Measurements from ENCODE around the gene SCRN1.

The SCRN1 gene

GRCh38 chr7:29946428-29947186 is 43.0 kb downstream of the SCRN1 start:
- TF ChIP-seq GATA2 (IDR thresholded peaks at IDR 0.05; ENCODE audit: low read depth, low read length) = no peak
- no peak for TF ChIP-seq GATA3 (IDR thresholded peaks at IDR 0.05; ENCODE audit: low read depth, low read length)

DNA sequence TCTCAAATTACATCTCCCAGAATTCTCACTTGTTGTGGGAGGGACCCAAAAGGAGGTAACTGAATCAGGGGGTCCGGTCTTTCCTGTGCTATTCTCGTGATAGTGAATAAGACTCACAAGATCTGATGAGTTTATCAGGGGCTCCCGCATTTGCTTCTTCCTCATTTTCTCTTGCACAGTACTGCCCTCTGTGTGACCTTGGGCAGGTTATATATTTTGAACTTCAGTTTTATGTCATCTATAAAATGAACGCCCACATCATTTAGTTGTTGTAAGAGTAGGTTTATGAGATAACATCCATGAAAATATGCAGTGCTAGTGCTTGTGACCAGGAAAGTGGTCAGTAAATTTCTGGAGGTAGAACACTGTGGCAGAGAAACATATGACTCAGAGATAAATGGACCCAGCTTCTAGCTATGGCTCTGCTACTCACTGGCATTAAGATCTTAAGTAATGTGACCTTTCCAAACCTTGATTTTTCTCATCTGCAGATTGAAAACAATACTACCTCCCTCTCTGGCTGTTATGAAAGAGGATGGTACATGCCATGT is 44.3 kb downstream of the SCRN1 start:
- TF ChIP-seq GATA3 (IDR thresholded peaks at IDR 0.05; ENCODE audit: low read depth, low read length) (no peak), GATA2 (IDR thresholded peaks at IDR 0.05; ENCODE audit: low read depth, low read length) (no peak)

DNA sequence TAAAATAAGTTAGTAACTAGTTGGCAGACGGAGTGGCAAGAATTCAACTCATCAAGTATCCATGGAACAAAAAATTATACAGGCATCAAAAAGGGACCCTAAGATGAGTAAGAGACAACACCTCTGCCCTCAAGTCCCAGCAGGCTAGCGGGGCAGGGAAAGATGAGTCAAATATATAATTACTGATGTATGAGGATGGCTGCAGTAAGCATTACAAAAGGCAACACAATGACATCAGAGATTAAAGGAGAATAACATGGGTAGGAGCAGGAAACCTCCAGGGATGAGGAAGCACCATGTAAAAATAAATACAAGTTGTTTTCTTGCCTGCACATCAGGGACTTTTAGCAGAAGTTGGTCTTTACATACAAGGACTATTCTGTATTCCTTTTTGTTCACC is 49.4 kb downstream of the SCRN1 start:
- TF ChIP-seq GATA3 (IDR thresholded peaks at IDR 0.05; ENCODE audit: low read depth, low read length) (no peak), GATA2 (IDR thresholded peaks at IDR 0.05; ENCODE audit: low read depth, low read length) (no peak)

- TF ChIP-seq GATA2 (IDR thresholded peaks at IDR 0.05; ENCODE audit: low read depth, low read length) = no peak
- no peak for TF ChIP-seq GATA3 (IDR thresholded peaks at IDR 0.05; ENCODE audit: low read depth, low read length)
Observed at GRCh38 chr7:29937132-29937531, 52.5 kb downstream of the SCRN1 start.

DNA sequence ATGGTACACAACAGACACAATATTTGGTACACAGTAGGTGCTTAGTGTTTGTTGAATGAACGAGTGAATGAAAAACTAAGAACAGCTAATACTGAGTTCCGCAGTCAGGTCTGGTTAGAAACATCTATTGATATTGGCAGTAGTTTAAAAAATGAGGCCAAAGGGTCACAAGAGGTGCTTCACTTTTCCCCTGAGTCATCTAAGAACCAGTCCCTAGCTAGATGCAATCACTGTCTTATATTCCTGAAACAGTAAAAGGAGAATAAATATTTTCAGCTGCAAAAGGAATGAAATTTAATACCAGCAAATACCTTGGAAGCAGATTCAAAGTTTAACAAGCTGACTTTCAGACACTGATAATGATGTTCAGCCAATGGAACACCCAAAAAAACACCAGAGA is 54.5 kb downstream of the SCRN1 start:
- TF ChIP-seq GATA2 (IDR thresholded peaks at IDR 0.05; ENCODE audit: low read depth, low read length) = no peak
- TF ChIP-seq GATA3 (IDR thresholded peaks at IDR 0.05; ENCODE audit: low read depth, low read length) = no peak

- TF ChIP-seq GATA3 (IDR thresholded peaks at IDR 0.05; ENCODE audit: low read depth, low read length) (no peak), GATA2 (IDR thresholded peaks at IDR 0.05; ENCODE audit: low read depth, low read length) (no peak)
Observed at GRCh38 chr7:29929018-29929807, 60.4 kb downstream of the SCRN1 start.

GRCh38 chr7:29926741-29927140 is 62.9 kb downstream of the SCRN1 start:
- TF ChIP-seq GATA2 (IDR thresholded peaks at IDR 0.05; ENCODE audit: low read depth, low read length) = no peak
- TF ChIP-seq GATA3 (IDR thresholded peaks at IDR 0.05; ENCODE audit: low read depth, low read length) = no peak

- TF ChIP-seq GATA2 (IDR thresholded peaks at IDR 0.05; ENCODE audit: low read depth, low read length) (no peak), GATA3 (IDR thresholded peaks at IDR 0.05; ENCODE audit: low read depth, low read length) (no peak)
Observed at GRCh38 chr7:29926216-29926615, 63.4 kb downstream of the SCRN1 start.

- no peak for TF ChIP-seq GATA2 (IDR thresholded peaks at IDR 0.05; ENCODE audit: low read depth, low read length)
- TF ChIP-seq GATA3 (IDR thresholded peaks at IDR 0.05; ENCODE audit: low read depth, low read length) = no peak
Observed at GRCh38 chr7:29924684-29925083, 64.9 kb downstream of the SCRN1 start.

DNA sequence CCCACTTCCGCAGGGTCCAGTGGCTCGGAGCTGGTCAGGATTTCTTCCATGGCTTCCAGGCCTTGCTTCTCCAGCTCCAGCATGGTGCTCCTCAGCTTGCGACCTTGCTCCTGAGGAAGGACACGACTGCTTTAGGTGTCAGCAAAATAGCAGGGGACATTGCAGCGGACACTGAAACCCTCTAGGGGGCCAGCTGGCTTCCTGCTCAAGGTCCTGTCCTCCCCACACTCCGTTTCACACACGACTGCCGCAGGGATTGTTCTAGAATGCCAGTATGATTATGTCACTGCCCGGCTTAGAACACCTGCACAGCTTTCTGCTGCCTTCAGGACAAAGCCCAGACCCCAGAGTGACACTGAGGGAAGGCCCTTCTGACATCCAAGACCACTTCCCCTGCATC is 65.6 kb downstream of the SCRN1 start:
- TF ChIP-seq GATA2 (IDR thresholded peaks at IDR 0.05; ENCODE audit: low read depth, low read length) (no peak), GATA3 (IDR thresholded peaks at IDR 0.05; ENCODE audit: low read depth, low read length) (no peak)

DNA sequence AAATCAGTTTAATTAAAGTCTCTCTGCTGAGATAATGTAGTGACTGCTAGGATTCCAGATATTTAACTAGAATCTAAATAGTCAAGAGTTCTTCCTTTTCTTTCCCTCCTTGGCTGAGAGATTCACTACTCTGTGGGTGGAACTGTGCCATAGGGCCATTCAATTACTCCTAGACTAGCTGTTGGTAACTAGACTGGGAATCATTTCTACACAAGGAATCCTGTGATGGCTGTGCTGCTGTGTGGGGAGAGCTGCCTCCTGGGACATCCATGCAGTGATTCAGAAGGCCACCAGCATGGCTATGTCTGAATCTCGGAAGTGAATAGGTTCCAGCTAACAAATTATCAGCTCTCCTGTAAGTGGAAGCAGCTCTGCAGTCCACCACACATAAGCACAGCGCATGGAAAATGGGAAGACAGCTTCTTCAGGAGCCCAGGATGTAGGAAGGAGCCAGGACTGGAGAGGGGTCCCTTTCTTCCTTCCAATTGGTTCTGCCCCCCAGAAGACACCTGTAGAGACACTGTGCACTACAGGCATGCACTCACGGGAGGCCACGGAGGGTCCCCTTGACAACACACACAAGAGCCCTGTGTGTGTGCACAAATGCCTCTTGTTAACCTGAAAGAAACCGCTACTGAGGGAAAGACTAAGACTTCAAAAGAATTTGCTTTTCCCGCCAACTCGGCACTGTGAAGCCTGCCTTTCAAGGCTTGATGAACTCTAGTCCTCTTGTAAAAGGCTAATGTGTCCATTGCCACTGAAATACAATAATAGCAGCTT is 66.5 kb downstream of the SCRN1 start:
- no peak for TF ChIP-seq GATA2 (IDR thresholded peaks at IDR 0.05; ENCODE audit: low read depth, low read length)
- TF ChIP-seq GATA3 (IDR thresholded peaks at IDR 0.05; ENCODE audit: low read depth, low read length) = no peak

- no peak for TF ChIP-seq GATA3 (IDR thresholded peaks at IDR 0.05; ENCODE audit: low read depth, low read length)
- TF ChIP-seq GATA2 (IDR thresholded peaks at IDR 0.05; ENCODE audit: low read depth, low read length) = no peak
Observed at GRCh38 chr7:29921404-29922010, 68.1 kb downstream of the SCRN1 start.

- TF ChIP-seq GATA3 (IDR thresholded peaks at IDR 0.05; ENCODE audit: low read depth, low read length) = no peak
- no peak for TF ChIP-seq GATA2 (IDR thresholded peaks at IDR 0.05; ENCODE audit: low read depth, low read length)
Observed at GRCh38 chr7:29920491-29920890, 69.1 kb downstream of the SCRN1 start.

- no peak for TF ChIP-seq GATA2 (IDR thresholded peaks at IDR 0.05; ENCODE audit: low read depth, low read length)
- no peak for TF ChIP-seq GATA3 (IDR thresholded peaks at IDR 0.05; ENCODE audit: low read depth, low read length)
Observed at GRCh38 chr7:29919790-29920189, 69.8 kb downstream of the SCRN1 start.

Measured in SH-SY5Y (cell line).